Endothelial cell of umbilical vein (primary cell): ENCODE results near the gene FYCO1. TPM values are rescaled to one million over a fixed set of nuclear protein-coding genes. Genes with fewer than 3 reads are reported as not detected.

ENCODE experiments used
- BruUV-seq: library from RNA; stranded (reverse); fragments of 400-500 nt; replicated peaks from 2 replicates; lab custom pipeline; 2021; lab: Mats Ljungman, UMichigan
- CTCF ChIA-PET: fragments of 300-600, 350-600 bp; sonication (Branson Sonifier 250); formaldehyde crosslinking; loops from one replicate; lab custom pipeline; 2021; ENCODE audit warnings: antibody characterized with exemption, inconsistent platforms; lab: Charles Lee
- POLR2A ChIA-PET: fragments of 300-600, 350-600 bp; sonication (Branson Sonifier 250); formaldehyde crosslinking; loops from one replicate; lab custom pipeline; 2021; ENCODE audit warnings: antibody characterized with exemption, inconsistent platforms; lab: Charles Lee
- DNase-seq: peaks from one replicate; pipeline ENCODE4 v3.0.0-alpha.2; 2011; ENCODE audit warnings: low read depth, low spot score
- FAIRE-seq: peaks from 2 replicates; lab custom pipeline; 2011; peaks lifted over from hg19 to GRCh38; lab: Jason Lieb, UNC
- H2AFZ ChIP-seq: 2 replicates; pipeline ENCODE4 v1.6.0; 2012; ENCODE audit warnings: low read depth, low read length, control low read depth, inconsistent platforms
- H3K27ac ChIP-seq: 2 replicates; pipeline ENCODE4 v1.5.1; 2011; ENCODE audit warnings: low read depth, mild to moderate bottlenecking, control low read depth, low read length, moderate library complexity; ENCODE audit not compliant: insufficient read depth
- H3K27me3 ChIP-seq, 2 experiments: 2 replicates each; pipeline versions ENCODE4 v1.6.0 to v1.6.1; 2011; ENCODE audit warnings: low read length in 2 of 2, mixed read lengths in 1 of 2; ENCODE audit not compliant: control insufficient read depth in 2 of 2, insufficient read depth in 2 of 2
- H3K36me3 ChIP-seq, 2 experiments: 2 replicates in 1 of 2; 3 replicates in 1 of 2; pipeline ENCODE4 v1.5.1; 2011; ENCODE audit warnings: low read length in 2 of 2, mild to moderate bottlenecking in 1 of 2, moderate library complexity in 1 of 2; ENCODE audit not compliant: control insufficient read depth in 2 of 2, insufficient read depth in 2 of 2; ENCODE audit errors: extremely low read depth in 1 of 2
- H3K4me1 ChIP-seq: 3 replicates; pipeline ENCODE4 v1.5.1; 2011; ENCODE audit warnings: mild to moderate bottlenecking, low read length; ENCODE audit not compliant: control insufficient read depth, insufficient read depth; ENCODE audit errors: extremely low read depth
- H3K4me2 ChIP-seq: 2 replicates; pipeline ENCODE4 v1.6.1; 2011; ENCODE audit warnings: low read length, control low read depth, mixed read lengths; ENCODE audit not compliant: insufficient read depth
- H3K4me3 ChIP-seq, 3 experiments: fragments of 200-600 bp in 1 of 3; sonication (generic), shearing (Covaris generic) in 1 of 3; replicated peaks in 1 of 3; 2 replicates each; pipeline ENCODE4 v1.5.1; 2011 to 2016; ENCODE audit warnings: control low read depth in 3 of 3, low read length in 3 of 3, mild to moderate bottlenecking in 2 of 3, inconsistent platforms in 1 of 3, low read depth in 1 of 3, moderate library complexity in 1 of 3; ENCODE audit not compliant: insufficient read depth in 1 of 3
- H3K79me2 ChIP-seq: 2 replicates; pipeline ENCODE4 v1.6.0; 2012; ENCODE audit warnings: low read length, inconsistent platforms; ENCODE audit not compliant: control insufficient read depth, insufficient read depth
- H3K9ac ChIP-seq: replicated peaks from 2 replicates; pipeline ENCODE3; 2011; ENCODE audit warnings: low read length, control low read depth; ENCODE audit not compliant: insufficient read depth; ENCODE audit errors: extremely low read depth
- H3K9me1 ChIP-seq: replicated peaks from 3 replicates; pipeline ENCODE4 v1.6.0; 2011; ENCODE audit warnings: mild to moderate bottlenecking, low read length; ENCODE audit not compliant: control insufficient read depth, insufficient read depth; ENCODE audit errors: extremely low read depth
- H3K9me3 ChIP-seq: replicated peaks from 2 replicates; pipeline ENCODE4 v1.5.1; 2012; ENCODE audit warnings: low read length, inconsistent platforms; ENCODE audit not compliant: control insufficient read depth, insufficient read depth
- H4K20me1 ChIP-seq: replicated peaks from 2 replicates; pipeline ENCODE3; 2011; ENCODE audit warnings: mild to moderate bottlenecking, low read length; ENCODE audit not compliant: control insufficient read depth, insufficient read depth; ENCODE audit errors: extremely low read depth
- CTCF ChIP-seq, 2 donors: IDR thresholded peaks; 1 replicate in 1 of 2; 2 replicates in 1 of 2; pipeline ENCODE4 v1.5.1; 2011; ENCODE audit warnings: low read length in 2 of 2, mild to moderate bottlenecking in 2 of 2, moderate library complexity in 2 of 2, control low read depth in 1 of 2, inconsistent platforms in 1 of 2, low read depth in 1 of 2; ENCODE audit not compliant: insufficient read depth in 1 of 2; ENCODE audit errors: extremely low read depth in 1 of 2
- EZH2 ChIP-seq: IDR thresholded peaks from 2 replicates; pipeline ENCODE4 v1.6.1; 2012; ENCODE audit warnings: borderline replicate concordance, low read depth, mild to moderate bottlenecking, moderate library complexity, low read length, inconsistent platforms; ENCODE audit not compliant: severe bottlenecking
- FOS ChIP-seq: IDR thresholded peaks from 2 replicates; pipeline ENCODE4 v1.6.1; 2011; ENCODE audit warnings: mild to moderate bottlenecking, low read length, moderate library complexity, borderline replicate concordance; ENCODE audit not compliant: insufficient read depth
- GATA2 ChIP-seq: IDR thresholded peaks from 2 replicates; pipeline ENCODE4 v1.7.0; 2011; ENCODE audit warnings: low read depth, mild to moderate bottlenecking, moderate library complexity, mixed read lengths, low read length; ENCODE audit not compliant: insufficient read length, insufficient read depth
- JUN ChIP-seq: IDR thresholded peaks from 2 replicates; pipeline ENCODE4 v1.6.1; 2011; ENCODE audit warnings: borderline replicate concordance, low read depth; ENCODE audit not compliant: insufficient read length, insufficient read depth
- MAX ChIP-seq: IDR thresholded peaks from 2 replicates; pipeline ENCODE4 v1.6.1; 2011; ENCODE audit not compliant: insufficient read depth, insufficient read length
- MYC ChIP-seq: IDR thresholded peaks from one replicate; pipeline ENCODE4 v1.6.1; 2011; ENCODE audit warnings: mild to moderate bottlenecking, low read depth, low read length
- POLR2A ChIP-seq: IDR thresholded peaks from 2 replicates; pipeline ENCODE4 v1.6.1; 2012; ENCODE audit warnings: low read depth, mild to moderate bottlenecking, control low read depth, low read length
- POLR2AphosphoS5 ChIP-seq: IDR thresholded peaks from 2 replicates; pipeline ENCODE4 v1.6.1; 2012; ENCODE audit warnings: low read depth, mild to moderate bottlenecking, control low read depth, low read length, moderate library complexity; ENCODE audit not compliant: insufficient read depth
- dilution Hi-C: fragments of 300-500 bp; cut with MboI; formaldehyde crosslinking; loops from one replicate; pipeline ENCODE4 v1.15.0; 2019; ENCODE audit warnings: low sequenced_read_pairs; ENCODE audit not compliant: extremely low pct_ligation_motif_present
- intact Hi-C: fragments of 100-400 bp; cut with micrococcal nuclease; formaldehyde crosslinking; loops from one replicate; pipeline ENCODE4 v1.10.0; 2022
- polyA plus RNA-seq, 4 experiments: library from polyadenylated mRNA; depleted of rRNA in 3 of 4; stranded (reverse) in 3 of 4; unstranded in 1 of 4; fragments of >200 nt; gene quantifications; 2 replicates each; pipeline versions ENCODE4 v1.2.1 to v1.2.3, GENCODE V29; 2011 to 2012; ENCODE audit warnings: missing spikeins in 1 of 4
- total RNA-seq: library from RNA; stranded (reverse); gene quantifications from 2 replicates; pipeline ENCODE4 v1.2.3, GENCODE V29; 2021

FYCO1 gene
- total and polyA plus RNA-seq, 2 donors (not counting 3 experiments of a cell fraction or from before 2014, with no cell fraction given): 13.9 to 20.8 TPM

DNA sequence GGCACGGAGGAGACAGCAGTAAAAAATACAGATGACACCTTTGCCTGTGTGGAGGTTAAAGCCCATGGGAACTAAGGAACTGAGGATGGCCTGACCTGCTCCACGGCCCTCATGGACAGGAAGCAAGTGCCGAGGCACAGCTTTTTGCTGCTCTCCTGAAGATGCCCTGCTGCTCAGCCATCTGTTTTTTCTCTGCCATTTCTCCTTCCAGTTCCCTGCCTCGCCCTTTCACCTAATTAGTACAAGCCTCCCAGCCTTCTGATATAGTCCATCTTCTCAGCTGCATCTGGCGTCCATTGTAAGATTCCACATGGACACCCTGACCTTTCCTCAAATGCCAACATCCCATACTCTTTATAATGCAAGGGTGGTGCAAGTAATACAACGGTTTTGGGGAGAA lies 64.1 kb downstream of the FYCO1 start:
- H3K9me1 ChIP-seq: no peaks in the 10 kb centered on the region
- POLR2A ChIA-PET: no interaction called here
- H3K27me3 ChIP-seq: no peaks in the 10 kb centered on the region

More for the DNA sequence above, 64.1 kb downstream of the FYCO1 start:
- DNase-seq (no peak), FAIRE-seq (no peak)
- no peaks in the 10 kb centered on the region for H3K9me3 ChIP-seq
- H2AFZ ChIP-seq: no peak overlapping the region
- TF ChIP-seq CTCF (IDR thresholded peaks at IDR 0.05; ENCODE audit: extremely low read depth in 1 of 2, insufficient read depth in 1 of 2, low read depth in 1 of 2, low read length in 2 of 2) (no peak), JUN (no peak), FOS (no peak), MYC (no peak), GATA2 (no peak), POLR2AphosphoS5 (no peak), EZH2 (no peak), MAX (no peak), POLR2A (no peak)
- no peak overlapping the region for H3K27ac ChIP-seq
- peaks cover 0 to 29% of the 10 kb centered on the region in 2 experiments for H3K36me3 ChIP-seq
- H3K79me2 ChIP-seq: no peaks in the 10 kb centered on the region
- CTCF ChIA-PET: interaction anchor here (1.1 to 4.8 kb wide), 4 partner anchors 8 to 169 kb away, joined by 3 to 52 read pairs (median 21); no protein-coding TSS in a partner anchor
- H4K20me1 ChIP-seq: no peaks in the 10 kb centered on the region
- H3K4me3 ChIP-seq: no peak overlapping the region
- dilution Hi-C loops: no loop called here
- H3K4me1 ChIP-seq: no peaks in the 10 kb centered on the region
- no peak overlapping the region for H3K9ac ChIP-seq
- H3K4me2 ChIP-seq: no peak overlapping the region
- BruUV-seq: no TSS peak
- intact Hi-C loops: no loop called here
